H1 (cell line): Measurements from ENCODE around the gene GRAPL. TPM values are rescaled to one million over a fixed set of nuclear protein-coding genes. Genes with fewer than 3 reads are reported as not detected.
"Not testable (repeated sequence)": the region's sequence is repeated elsewhere in the genome, so short reads cannot be mapped to it uniquely, and the experiment has no call there.

ENCODE experiments used
- CTCF ChIA-PET: fragments of 300-600 bp; sonication (Branson Sonifier 250); formaldehyde crosslinking; loops from one replicate; lab custom pipeline; 2021; ENCODE audit not compliant: partially characterized antibody; lab: Charles Lee
- POLR2A ChIA-PET: fragments of 300-600 bp; sonication (Branson Sonifier 250); formaldehyde crosslinking; loops from one replicate; lab custom pipeline; 2021; ENCODE audit warnings: inconsistent platforms; ENCODE audit not compliant: partially characterized antibody; lab: Charles Lee
- DNase-seq, 2 experiments: peaks; one replicate each; pipeline versions ENCODE4 v3.0.0 to v3.0.0-alpha.2; 2010 to 2022; ENCODE audit warnings: low spot score in 2 of 2, low read depth in 1 of 2, mixed read lengths in 1 of 2
- FAIRE-seq: peaks from 2 replicates; lab custom pipeline; 2011; peaks lifted over from hg19 to GRCh38; lab: Jason Lieb, UNC
- H2AFZ ChIP-seq: 2 replicates; pipeline ENCODE4 v1.8.1; 2012; ENCODE audit warnings: low read length, inconsistent platforms
- H2AK5ac ChIP-seq: 2 replicates; pipeline ENCODE4 v1.6.1; 2013; ENCODE audit warnings: low read depth, low read length
- H2BK120ac ChIP-seq: replicated peaks from 2 replicates; pipeline ENCODE3; 2013; ENCODE audit warnings: low read depth, low read length, inconsistent platforms
- H2BK12ac ChIP-seq: 2 replicates; pipeline ENCODE4 v1.6.1; 2013; ENCODE audit warnings: low read depth, low read length
- H2BK15ac ChIP-seq: 2 replicates; pipeline ENCODE4 v1.6.1; 2013; ENCODE audit warnings: low read length
- H2BK20ac ChIP-seq: 2 replicates; pipeline ENCODE4 v1.6.1; 2013; ENCODE audit warnings: low read length
- H2BK5ac ChIP-seq: 2 replicates; pipeline ENCODE4 v1.6.1; 2013; ENCODE audit warnings: low read depth, low read length
- H3K14ac ChIP-seq: 2 replicates; pipeline ENCODE4 v1.6.1; 2013; ENCODE audit warnings: inconsistent platforms; ENCODE audit not compliant: insufficient read length
- H3K18ac ChIP-seq: 2 replicates; pipeline ENCODE4 v1.6.1; 2013; ENCODE audit warnings: low read length; ENCODE audit errors: extremely low read depth
- H3K23ac ChIP-seq: 2 replicates; pipeline ENCODE4 v1.6.1; 2013; ENCODE audit warnings: inconsistent platforms; ENCODE audit not compliant: insufficient read length
- H3K23me2 ChIP-seq: 2 replicates; pipeline ENCODE4 v1.6.1; 2013; ENCODE audit warnings: low read depth, low read length
- H3K27ac ChIP-seq: 2 replicates; pipeline ENCODE4 v1.6.1; 2011; ENCODE audit warnings: low read depth, low read length, inconsistent platforms
- H3K27me3 ChIP-seq, 4 experiments: replicated peaks in 1 of 4; 1 replicate in 1 of 4; 2 replicates in 3 of 4; pipeline versions ENCODE4 v1.6.1 to v1.8.1; 2011 to 2013; ENCODE audit warnings: low read length in 3 of 4, mild to moderate bottlenecking in 3 of 4, inconsistent platforms in 2 of 4, mixed read lengths in 2 of 4, moderate library complexity in 1 of 4; ENCODE audit not compliant: control insufficient read depth in 3 of 4, insufficient read depth in 3 of 4; ENCODE audit errors: extremely low read depth in 1 of 4
- H3K36me3 ChIP-seq, 4 experiments: 2 replicates each; pipeline versions ENCODE4 v1.6.1 to v1.8.1; 2011 to 2013; ENCODE audit warnings: mild to moderate bottlenecking in 4 of 4, low read length in 3 of 4, moderate library complexity in 2 of 4, control low read depth in 1 of 4, inconsistent platforms in 1 of 4; ENCODE audit not compliant: insufficient read depth in 4 of 4, control insufficient read depth in 2 of 4
- H3K4ac ChIP-seq: replicated peaks from 2 replicates; pipeline ENCODE3; 2013; ENCODE audit warnings: low read length, low read depth, mixed read lengths, inconsistent platforms; ENCODE audit not compliant: insufficient read length
- H3K4me1 ChIP-seq, 4 experiments: replicated peaks in 1 of 4; 1 replicate in 1 of 4; 2 replicates in 3 of 4; pipeline versions ENCODE4 v1.6.1 to v1.8.1; 2011 to 2013; ENCODE audit warnings: low read length in 3 of 4, inconsistent platforms in 2 of 4, mixed read lengths in 1 of 4; ENCODE audit not compliant: insufficient read depth in 4 of 4, control insufficient read depth in 3 of 4
- H3K4me2 ChIP-seq, 2 experiments: 2 replicates each; pipeline versions ENCODE4 v1.6.1 to v1.8.1; 2011 to 2013; ENCODE audit warnings: low read depth in 2 of 2, low read length in 2 of 2, control low read depth in 1 of 2, inconsistent platforms in 1 of 2, mild to moderate bottlenecking in 1 of 2; ENCODE audit not compliant: insufficient read depth in 1 of 2
- H3K4me3 ChIP-seq, 4 experiments: fragments of 200-600, 300-600 bp in 1 of 4; sonication (generic), shearing (Covaris generic), sonication (Bioruptor Twin) in 1 of 4; 2 replicates each; pipeline versions ENCODE4 v1.5.1 to v1.8.1; 2011 to 2016; ENCODE audit warnings: low read length in 4 of 4, low read depth in 3 of 4, control low read depth in 2 of 4, inconsistent platforms in 2 of 4, mild to moderate bottlenecking in 2 of 4, mixed read lengths in 1 of 4, moderate library complexity in 1 of 4; ENCODE audit not compliant: insufficient read depth in 2 of 4; ENCODE audit errors: extremely low read depth in 1 of 4
- H3K56ac ChIP-seq: replicated peaks from 2 replicates; pipeline ENCODE3; 2013; ENCODE audit warnings: low read depth, mild to moderate bottlenecking, mixed read lengths, low read length, inconsistent platforms; ENCODE audit not compliant: insufficient read length
- H3K79me1 ChIP-seq: 2 replicates; pipeline ENCODE4 v1.6.1; 2013; ENCODE audit warnings: low read depth, low read length, control low read depth
- H3K79me2 ChIP-seq, 2 experiments: 2 replicates each; pipeline versions ENCODE4 v1.6.1 to v1.8.1; 2012 to 2013; ENCODE audit warnings: low read length in 2 of 2, mild to moderate bottlenecking in 2 of 2, inconsistent platforms in 1 of 2; ENCODE audit not compliant: insufficient read depth in 2 of 2, control insufficient read depth in 1 of 2
- H3K9ac ChIP-seq, 4 experiments: replicated peaks in 1 of 4; 1 replicate in 1 of 4; 2 replicates in 3 of 4; pipeline versions ENCODE4 v1.6.1 to v1.8.1; 2011 to 2013; ENCODE audit warnings: low read depth in 3 of 4, low read length in 3 of 4, control low read depth in 2 of 4, mild to moderate bottlenecking in 2 of 4, moderate library complexity in 2 of 4, inconsistent platforms in 1 of 4; ENCODE audit errors: extremely low read depth in 1 of 4
- H3K9me3 ChIP-seq, 2 experiments: 2 replicates each; pipeline versions ENCODE4 v1.6.1 to v1.8.1; 2012 to 2013; ENCODE audit warnings: mild to moderate bottlenecking in 2 of 2, moderate library complexity in 2 of 2, control low read depth in 1 of 2, inconsistent platforms in 1 of 2, low read depth in 1 of 2, low read length in 1 of 2, mixed read lengths in 1 of 2; ENCODE audit not compliant: insufficient read depth in 2 of 2
- H4K20me1 ChIP-seq, 2 experiments: replicated peaks in 1 of 2; 2 replicates each; pipeline versions ENCODE3 to v1.8.1; 2011 to 2013; ENCODE audit warnings: inconsistent platforms in 2 of 2, low read length in 2 of 2, mild to moderate bottlenecking in 1 of 2; ENCODE audit not compliant: insufficient read depth in 2 of 2, control insufficient read depth in 1 of 2
- H4K5ac ChIP-seq: 2 replicates; pipeline ENCODE4 v1.6.1; 2013; ENCODE audit warnings: low read length, low read depth, mixed read lengths, inconsistent platforms; ENCODE audit not compliant: insufficient read length
- H4K8ac ChIP-seq: 2 replicates; pipeline ENCODE4 v1.8.0; 2013; ENCODE audit warnings: mild to moderate bottlenecking, moderate library complexity, low read length, inconsistent platforms; ENCODE audit not compliant: insufficient read depth; ENCODE audit errors: extremely low read depth
- H4K91ac ChIP-seq: replicated peaks from 2 replicates; pipeline ENCODE3; 2013; ENCODE audit warnings: low read length, mixed read lengths, inconsistent platforms; ENCODE audit not compliant: insufficient read length
- TEAD4 ChIP-seq: IDR thresholded peaks from 2 replicates; pipeline ENCODE4 v1.6.1; 2012; ENCODE audit warnings: low read depth, low read length, inconsistent platforms, mixed read lengths
- WGBS, 2 experiments: shearing (Covaris generic) in 1 of 2; methylation state at CpG; one replicate each; pipeline versions ENCODE4 v1.1.6 to v1.1.7; 2013 to 2015; ENCODE audit warnings: low lambda C conversion rate in 2 of 2, mixed read lengths in 2 of 2, inconsistent platforms in 1 of 2, low coverage in 1 of 2, missing lambda C conversion rate in 1 of 2; ENCODE audit not compliant: insufficient replicate concordance in 2 of 2, insufficient coverage in 1 of 2, insufficient read length in 1 of 2; ENCODE audit errors: extremely low coverage in 1 of 2, missing lambda C conversion rate in 1 of 2; 5-methylcytosine and 5-hydroxymethylcytosine counted together
- polyA plus RNA-seq, 7 experiments: library from polyadenylated mRNA; depleted of rRNA in 3 of 7; stranded (reverse) in 5 of 7; unstranded in 2 of 7; fragments of >200 nt in 5 of 7; fragments of 200-250 nt in 2 of 7; gene quantifications; 1 replicate in 5 of 7; 2 replicates in 1 of 7; 4 replicates in 1 of 7; pipeline versions ENCODE4 v1.2.1 to v1.2.3, GENCODE V29; 2011 to 2013; ENCODE audit warnings: missing spikeins in 2 of 7, mixed read lengths in 2 of 7
- total RNA-seq: library from RNA; stranded (reverse); fragmentation: NEBNext Ultra II Directional; extraction: Animal tissue kit (Norgen Biotek cat#: 25700); gene quantifications from 2 replicates; pipeline ENCODE4 v1.2.1, GENCODE V29; 2021

Gene GRAPL
- total and polyA plus RNA-seq, 2 of the 8 experiments (the other 6 are each of a cell fraction or from before 2014, with no cell fraction given) = 0.15 TPM; not detected in 1

DNA sequence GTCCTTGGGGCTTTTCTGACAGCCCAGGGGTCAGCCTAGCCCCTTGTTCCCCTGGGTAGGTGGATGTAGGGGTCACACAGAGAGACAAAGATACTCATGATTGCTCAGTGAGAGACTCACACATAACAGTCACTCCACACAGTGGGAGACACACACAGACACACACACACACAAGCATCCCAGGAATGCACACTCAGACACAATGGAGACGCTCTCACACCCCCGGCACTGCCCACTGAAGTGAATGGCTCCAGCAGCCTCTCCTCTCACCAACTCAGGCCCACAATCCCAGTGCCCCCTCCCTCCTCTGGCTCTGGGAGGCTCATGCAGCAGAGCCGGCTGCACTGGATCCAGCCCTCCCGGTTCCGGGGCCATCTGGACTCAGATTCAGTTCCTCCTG, 17.0 kb downstream of the GRAPL start:
- H3K4me2 ChIP-seq, H3K14ac ChIP-seq, H2BK15ac ChIP-seq, H3K9ac ChIP-seq, H3K23ac ChIP-seq, H2BK5ac ChIP-seq, H3K23me2 ChIP-seq, H4K8ac ChIP-seq, H4K91ac ChIP-seq, H3K79me2 ChIP-seq, H2AFZ ChIP-seq, H3K79me1 ChIP-seq, H3K36me3 ChIP-seq, H3K4ac ChIP-seq, POLR2A ChIA-PET, H2AK5ac ChIP-seq, H3K27me3 ChIP-seq, H3K18ac ChIP-seq, H3K4me3 ChIP-seq, H2BK20ac ChIP-seq, CTCF ChIA-PET, H3K27ac ChIP-seq, H3K56ac ChIP-seq, H3K4me1 ChIP-seq: not testable (repeated sequence)
- FAIRE-seq (peak; percentile 72), DNase-seq (peak in 1 of 2 experiments; percentile 50)
- WGBS, 2 experiments = 44% methylated on average over 2 of the region's 5 CpGs; no CpG with 5 or more reads in 1 of the 2 experiments
- peak; percentile 48; the same call in 1 of the 2 replicates for TF ChIP-seq TEAD4
- TF ChIP-seq, all 59 proteins: peak for 1; not testable (repeated sequence) for 58
- H3K9me3 ChIP-seq, H4K5ac ChIP-seq, H2BK12ac ChIP-seq, H2BK120ac ChIP-seq, H4K20me1 ChIP-seq: not testable (repeated sequence)

DNA sequence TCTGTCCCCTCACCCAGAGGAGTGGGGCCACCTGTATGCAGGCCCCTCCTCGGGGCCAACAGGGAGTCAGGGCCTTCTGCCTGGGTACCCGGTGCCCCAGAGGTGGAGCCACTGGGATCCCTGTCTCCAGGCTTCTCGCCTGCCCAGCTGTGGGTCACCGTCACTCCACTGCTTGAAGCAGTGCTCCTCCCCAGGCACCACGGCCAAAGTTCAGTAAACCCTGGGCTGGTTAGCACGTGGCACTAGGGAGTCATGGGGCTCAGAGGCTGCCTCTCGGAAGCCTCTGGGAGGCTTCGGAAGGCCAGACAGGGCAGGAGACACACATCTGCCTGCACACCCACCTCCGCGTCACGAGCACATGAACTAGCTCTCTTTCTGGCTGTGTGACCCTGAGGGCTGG, 18.1 kb downstream of the GRAPL start:
- H3K4me1 ChIP-seq, H3K4ac ChIP-seq, H3K79me2 ChIP-seq, H3K9ac ChIP-seq, DNase-seq, H3K23me2 ChIP-seq, H3K4me2 ChIP-seq, H3K36me3 ChIP-seq, H3K56ac ChIP-seq, H3K14ac ChIP-seq, FAIRE-seq, H4K8ac ChIP-seq, H2BK5ac ChIP-seq, H3K4me3 ChIP-seq, H4K91ac ChIP-seq, H2AFZ ChIP-seq, POLR2A ChIA-PET, H2BK12ac ChIP-seq, H2BK120ac ChIP-seq, H4K5ac ChIP-seq, H2BK15ac ChIP-seq, H3K23ac ChIP-seq, CTCF ChIA-PET, H3K27ac ChIP-seq, H3K9me3 ChIP-seq, H3K18ac ChIP-seq, H2BK20ac ChIP-seq, H3K27me3 ChIP-seq, H4K20me1 ChIP-seq, H3K79me1 ChIP-seq, H2AK5ac ChIP-seq: not testable (repeated sequence)
- WGBS, 2 experiments = no CpG with 5 or more reads among the region's 11 CpGs
